Brain microvascular endothelial cell (primary cell): ENCODE results near the gene DMBT1.

Source experiments
- DNase-seq: peaks from one replicate; pipeline ENCODE4 v3.0.0-alpha.2; 2020
- H3K27ac ChIP-seq: fragments of 250-450 bp; sonication (Bioruptor Pico); 2 replicates; pipeline ENCODE4 v1.5.1; 2020; ENCODE audit warnings: mild to moderate bottlenecking, moderate library complexity
- H3K27me3 ChIP-seq: fragments of 250-450 bp; sonication (Bioruptor Pico); replicated peaks from 2 replicates; pipeline ENCODE4 v1.5.1; 2020; ENCODE audit warnings: mild to moderate bottlenecking
- H3K36me3 ChIP-seq: fragments of 250-450 bp; sonication (Bioruptor Pico); replicated peaks from 2 replicates; pipeline ENCODE4 v1.5.1; 2020; ENCODE audit warnings: mild to moderate bottlenecking
- H3K4me3 ChIP-seq: 2 replicates; pipeline ENCODE4 v1.5.1; 2011; ENCODE audit warnings: low read depth, mild to moderate bottlenecking, control low read depth, low read length, moderate library complexity
- CTCF ChIP-seq: IDR thresholded peaks from 2 replicates; pipeline ENCODE4 v1.5.1; 2011; ENCODE audit warnings: low read depth, mild to moderate bottlenecking, moderate library complexity, low read length, control low read depth, inconsistent platforms; ENCODE audit errors: missing control alignments
- in situ Hi-C: cut with HindIII; loops from 2 replicates; pipeline ENCODE4 v1.10.0; 2017; ENCODE audit warnings: low sequenced_read_pairs, low pct_ligation_motif_present

The DMBT1 gene

GRCh38 chr10:122660696-122661095, 100.1 kb downstream of the DMBT1 start:
- no peaks in the 10 kb centered on the region for H3K36me3 ChIP-seq
- no peak overlapping the region for H3K4me3 ChIP-seq
- H3K27me3 ChIP-seq: no peaks in the 10 kb centered on the region
- H3K27ac ChIP-seq: no peak overlapping the region
- no peak for DNase-seq
- in situ Hi-C loops: no loop called here
- TF ChIP-seq CTCF: no peak

- Histone ChIP-seq H3K27me3 (no peaks in the 10 kb centered on the region), H3K4me3 (no peak overlapping the region), H3K36me3 (no peaks in the 10 kb centered on the region), H3K27ac (no peak overlapping the region)
- no peak for DNase-seq
- TF ChIP-seq CTCF: no peak
- in situ Hi-C loops: no loop called here
Observed at GRCh38 chr10:122662231-122662630, 101.7 kb downstream of the DMBT1 start.

- Histone ChIP-seq H3K36me3 (no peaks in the 10 kb centered on the region), H3K27me3 (no peaks in the 10 kb centered on the region), H3K4me3 (no peak overlapping the region), H3K27ac (no peak overlapping the region)
- in situ Hi-C loops: no loop called here
- no peak for DNase-seq
- no peak for TF ChIP-seq CTCF
Observed at GRCh38 chr10:122663516-122664130, 103.1 kb downstream of the DMBT1 start.

GRCh38 chr10:122664501-122664900, 103.9 kb downstream of the DMBT1 start:
- H3K27ac ChIP-seq: no peak overlapping the region
- H3K4me3 ChIP-seq: no peak overlapping the region
- no peak for TF ChIP-seq CTCF
- no peaks in the 10 kb centered on the region for H3K36me3 ChIP-seq
- no peaks in the 10 kb centered on the region for H3K27me3 ChIP-seq
- DNase-seq: no peak
- in situ Hi-C loops: no loop called here

GRCh38 chr10:122665329-122665860, 104.8 kb downstream of the DMBT1 start:
- no peak for DNase-seq
- Histone ChIP-seq H3K36me3 (no peaks in the 10 kb centered on the region), H3K27ac (no peak overlapping the region), H3K27me3 (no peaks in the 10 kb centered on the region), H3K4me3 (no peak overlapping the region)
- in situ Hi-C loops: no loop called here
- TF ChIP-seq CTCF: no peak

GRCh38 chr10:122665946-122666345, 105.4 kb downstream of the DMBT1 start:
- H3K27me3 ChIP-seq: no peaks in the 10 kb centered on the region
- no peak overlapping the region for H3K4me3 ChIP-seq
- in situ Hi-C loops: no loop called here

More at GRCh38 chr10:122665946-122666345, 105.4 kb downstream of the DMBT1 start:
- TF ChIP-seq CTCF: no peak
- no peak overlapping the region for H3K27ac ChIP-seq
- DNase-seq: no peak
- H3K36me3 ChIP-seq: no peaks in the 10 kb centered on the region
